ENCODE results near the gene SSC4D.
"Not testable (repeated sequence)": the region's sequence is repeated elsewhere in the genome, so short reads cannot be mapped to it uniquely, and the experiment has no call there.

Gene SSC4D

DNA sequence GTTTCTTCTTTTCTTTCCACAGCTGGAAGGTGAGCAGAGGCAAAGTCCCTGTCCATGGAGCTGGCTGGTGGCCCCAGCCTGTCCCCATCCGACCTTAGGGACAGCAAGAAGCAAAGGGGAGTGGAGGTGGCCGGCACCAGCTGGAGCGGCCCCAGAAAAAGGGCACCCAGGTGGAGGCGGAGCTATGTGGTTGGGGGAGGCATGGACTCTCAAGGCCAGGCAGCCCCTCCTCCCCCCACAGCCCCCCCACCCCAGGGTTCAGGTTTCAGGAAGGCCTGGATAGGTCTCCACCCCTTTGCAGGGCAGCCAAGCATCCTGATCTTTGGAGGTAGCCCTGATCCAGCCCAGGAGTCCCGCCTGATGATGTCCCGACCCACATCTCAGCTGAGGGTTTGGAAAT is at the start of gene SSC4D:
SSC4D (minus strand) TSS at position 161 of the 400 bp plus-strand sequence. CDS start 5,258 bp downstream, outside the sequence.
- in situ Hi-C loops (cut with MboI; ENCODE audit: low sequenced_read_pairs): no loop called here

DNA sequence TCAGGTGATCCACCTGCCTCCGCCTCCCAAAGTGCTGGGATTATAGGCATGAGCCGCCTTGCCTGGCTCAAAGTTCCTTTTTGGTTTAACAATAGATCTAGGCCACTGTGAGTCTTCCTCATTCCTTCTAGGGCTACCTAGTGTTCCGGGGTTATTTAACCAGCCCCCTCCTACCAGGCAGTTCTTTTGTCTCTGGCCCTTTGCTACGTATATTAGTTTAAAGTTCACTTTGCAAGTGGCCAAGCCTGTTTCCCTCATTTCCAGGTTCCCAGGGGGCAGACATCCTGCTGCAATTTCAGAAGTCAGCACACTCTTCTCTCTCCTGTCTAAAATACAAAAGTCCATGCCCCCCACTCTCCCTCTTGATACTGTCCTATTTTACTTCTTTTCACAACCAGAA is 49.0 kb upstream of the SSC4D start:
- in situ Hi-C loops (cut with MboI; ENCODE audit: low sequenced_read_pairs): not testable (repeated sequence)

DNA sequence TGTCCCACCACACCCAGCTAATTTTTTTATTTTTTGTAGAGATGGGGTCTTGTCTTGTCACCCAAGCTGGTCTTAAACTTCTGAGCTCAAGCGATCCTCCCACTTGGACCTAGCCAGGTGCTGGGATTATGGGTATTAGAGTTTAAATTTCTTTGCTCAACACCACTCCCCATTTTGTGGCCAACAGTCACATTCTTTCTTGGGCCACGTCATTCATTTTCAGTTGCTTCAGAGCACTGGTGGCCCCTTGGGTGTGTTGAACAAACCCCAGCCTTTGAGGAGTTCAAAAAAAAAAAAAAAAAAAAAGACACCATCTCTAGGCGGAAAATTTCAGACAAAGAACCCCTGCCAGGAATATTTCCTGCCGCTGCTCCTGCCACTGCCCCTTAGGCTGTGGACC is 47.5 kb upstream of the SSC4D start:
- in situ Hi-C loops (cut with MboI; ENCODE audit: low sequenced_read_pairs): not testable (repeated sequence)

DNA sequence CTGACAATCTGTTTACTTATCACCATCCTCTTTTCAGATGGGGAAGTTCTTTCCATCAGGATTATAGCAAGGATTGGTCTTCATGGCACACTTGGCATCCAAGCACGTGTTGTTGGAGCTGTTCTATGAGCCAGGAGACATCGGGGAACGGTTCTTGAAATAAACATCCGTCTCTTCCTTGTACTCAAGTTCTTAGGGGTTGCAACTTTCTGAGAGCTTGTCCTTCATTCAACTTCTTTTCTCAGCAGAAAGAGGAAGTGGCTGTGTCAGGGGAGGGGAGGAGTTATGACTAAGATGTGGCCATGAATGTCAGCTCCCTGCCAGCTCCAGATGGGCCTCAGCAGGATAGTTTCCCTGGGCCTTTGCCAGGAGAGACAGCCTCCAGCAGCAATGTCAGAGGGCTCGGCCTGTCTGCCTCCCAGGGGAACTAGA is 36.1 kb upstream of the SSC4D start:
- in situ Hi-C loops (cut with MboI; ENCODE audit: low sequenced_read_pairs): not testable (repeated sequence)

DNA sequence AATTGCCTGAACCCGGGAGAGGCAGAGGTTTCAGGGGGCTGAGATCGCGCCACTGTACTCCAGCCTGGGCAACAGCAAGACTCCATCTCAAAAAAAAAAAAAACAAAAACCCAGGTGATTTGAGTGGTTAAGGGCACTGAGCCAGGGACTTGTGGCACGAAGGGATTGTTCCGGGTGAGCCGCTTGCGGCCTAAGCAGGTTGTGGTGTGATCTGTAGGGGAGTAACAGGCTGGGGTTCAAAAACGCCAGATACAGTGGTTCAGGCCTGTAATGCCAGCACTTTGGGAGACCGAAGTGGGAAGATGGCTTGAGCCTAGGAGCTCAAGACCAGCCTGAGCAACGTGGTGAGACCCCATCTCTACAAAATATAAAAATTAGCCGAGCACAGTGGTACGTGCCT is 34.3 kb upstream of the SSC4D start:
- in situ Hi-C loops (cut with MboI; ENCODE audit: low sequenced_read_pairs): not testable (repeated sequence)

DNA sequence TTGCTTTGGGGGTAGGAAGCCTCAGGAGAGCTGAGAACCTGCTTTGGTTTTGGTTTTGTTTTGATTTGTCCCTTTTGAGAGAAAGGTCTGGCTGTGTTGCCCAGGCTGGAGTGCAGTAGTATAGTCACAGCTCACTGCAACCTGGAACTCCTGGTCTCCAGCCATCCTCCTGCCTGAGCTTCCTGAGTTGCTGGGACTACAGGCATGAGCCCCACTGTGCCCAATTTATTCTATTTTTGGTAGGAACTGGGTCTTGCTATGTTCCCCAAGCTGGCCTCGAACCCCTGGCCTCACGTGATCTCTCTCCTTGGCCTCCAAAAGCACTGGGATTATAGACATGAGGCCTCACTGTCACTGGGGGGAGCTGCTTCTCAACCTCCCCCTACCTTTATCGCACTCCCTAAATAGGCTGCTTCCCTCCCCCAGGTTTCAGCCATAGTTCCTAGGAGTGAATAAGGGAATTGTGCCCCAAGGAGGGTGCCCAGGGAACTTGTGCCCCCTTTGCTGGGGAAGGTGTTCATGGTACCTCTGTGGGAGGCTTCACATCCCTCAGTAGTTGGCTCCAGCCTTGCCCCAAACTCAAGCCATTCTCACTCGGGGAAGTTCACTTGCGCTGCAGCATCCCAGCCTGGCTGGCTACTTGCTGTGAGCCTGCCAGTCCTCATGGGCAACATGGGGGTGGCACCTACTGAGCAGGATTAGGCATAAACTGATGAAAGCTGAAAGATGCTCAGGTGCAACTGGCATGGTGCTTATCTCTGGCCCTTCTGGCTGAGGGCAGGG is 33.4 kb upstream of the SSC4D start:
- in situ Hi-C loops (cut with MboI; ENCODE audit: low sequenced_read_pairs): not testable (repeated sequence)

DNA sequence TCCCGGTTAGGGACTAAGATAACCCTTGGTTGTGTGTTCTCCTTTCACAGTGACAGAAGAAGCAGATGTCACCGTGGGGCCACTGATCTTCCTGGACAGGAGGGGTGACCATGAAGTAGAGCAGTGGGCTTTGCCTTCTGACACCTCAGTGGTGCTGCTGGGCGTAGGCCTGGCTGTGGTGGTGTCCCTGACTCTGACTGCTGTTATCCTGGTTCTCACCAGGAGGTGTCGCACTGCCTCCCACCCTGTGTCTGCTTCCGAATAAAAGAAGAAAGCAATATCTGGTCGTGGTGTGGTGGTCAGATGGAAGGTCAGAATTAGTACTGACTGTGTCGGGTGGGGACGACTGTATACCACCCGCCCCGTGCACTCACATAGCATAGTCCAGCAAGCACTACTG is 32.3 kb upstream of the SSC4D start:
- in situ Hi-C loops (cut with MboI; ENCODE audit: low sequenced_read_pairs): not testable (repeated sequence)

DNA sequence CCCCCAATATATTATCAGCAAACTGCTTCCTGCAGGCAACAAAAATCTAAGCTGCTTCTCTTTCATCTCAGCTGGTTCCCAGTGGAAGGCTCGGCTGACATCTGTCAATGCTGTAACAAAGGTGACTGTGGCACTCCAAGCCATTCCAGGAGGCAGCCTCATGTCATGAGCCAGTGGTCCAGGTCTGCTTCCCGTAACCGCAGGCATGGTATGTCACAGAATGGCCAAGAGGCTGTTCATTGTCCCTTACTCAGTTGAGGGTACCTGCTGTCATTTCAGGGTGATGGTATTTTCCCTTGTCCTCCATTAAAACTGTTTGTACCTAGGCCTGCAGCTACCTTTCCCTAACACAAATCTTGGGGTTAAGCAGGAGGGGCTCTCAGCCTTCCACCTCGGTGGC is 30.9 kb upstream of the SSC4D start:
- in situ Hi-C loops (cut with MboI; ENCODE audit: low sequenced_read_pairs): not testable (repeated sequence)

DNA sequence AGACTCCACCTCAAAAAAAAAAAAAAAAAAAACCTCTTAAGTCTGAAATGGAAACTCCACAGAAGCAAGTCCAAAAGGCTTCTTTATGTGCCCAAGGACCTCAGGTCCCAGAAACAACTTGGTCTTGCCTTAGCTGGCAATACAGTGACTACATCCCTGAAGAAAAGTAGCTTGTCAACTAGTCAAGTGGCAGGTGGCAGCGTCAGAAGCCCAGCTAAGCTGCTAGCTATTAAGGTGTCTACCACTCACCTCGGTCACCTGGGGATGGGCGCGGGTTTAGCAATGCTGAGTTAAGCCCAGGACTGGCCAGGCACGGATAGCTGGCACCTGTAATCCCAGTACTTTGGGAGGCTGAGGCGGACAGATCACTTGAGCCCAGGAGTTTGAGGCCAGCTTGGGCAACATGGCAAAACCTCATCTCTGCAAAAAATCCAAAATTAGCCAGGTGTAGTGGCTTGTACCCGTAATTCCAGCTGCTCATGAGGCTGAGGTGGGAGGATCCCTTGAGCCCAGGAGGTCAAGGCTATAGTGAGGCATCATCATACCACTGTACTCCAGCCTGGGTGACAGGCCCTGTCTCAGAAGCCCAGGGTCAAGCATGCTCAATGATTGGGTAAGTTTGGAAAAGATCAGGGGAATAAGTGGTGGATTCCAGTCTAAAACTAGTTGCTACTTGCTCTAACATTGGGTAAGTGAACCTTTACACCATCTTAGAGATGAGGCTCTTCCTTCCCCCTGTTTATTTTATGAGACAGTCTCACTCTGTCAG is 29.8 kb upstream of the SSC4D start:
- in situ Hi-C loops (cut with MboI; ENCODE audit: low sequenced_read_pairs): not testable (repeated sequence)

DNA sequence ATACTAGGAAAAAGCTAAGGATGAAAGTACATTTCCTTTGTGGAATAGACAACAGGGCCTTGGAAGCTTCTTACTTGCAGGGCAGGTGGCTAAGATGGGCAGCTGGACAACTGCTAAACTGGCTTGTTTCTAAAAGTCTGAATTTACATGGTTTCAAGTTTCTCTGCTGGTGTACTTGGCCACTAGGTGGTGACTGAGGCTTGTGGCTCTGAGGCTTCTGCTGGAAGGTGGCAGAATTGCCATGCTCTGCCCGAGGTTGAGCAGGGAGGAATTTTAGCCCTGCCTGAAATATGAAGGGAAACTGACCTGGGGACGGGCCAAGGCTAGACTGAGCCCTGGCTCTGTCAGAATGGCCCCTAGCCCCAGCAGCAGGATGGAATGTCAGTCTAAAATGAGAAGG is 28.4 kb upstream of the SSC4D start:
- in situ Hi-C loops (cut with MboI; ENCODE audit: low sequenced_read_pairs): not testable (repeated sequence)

DNA sequence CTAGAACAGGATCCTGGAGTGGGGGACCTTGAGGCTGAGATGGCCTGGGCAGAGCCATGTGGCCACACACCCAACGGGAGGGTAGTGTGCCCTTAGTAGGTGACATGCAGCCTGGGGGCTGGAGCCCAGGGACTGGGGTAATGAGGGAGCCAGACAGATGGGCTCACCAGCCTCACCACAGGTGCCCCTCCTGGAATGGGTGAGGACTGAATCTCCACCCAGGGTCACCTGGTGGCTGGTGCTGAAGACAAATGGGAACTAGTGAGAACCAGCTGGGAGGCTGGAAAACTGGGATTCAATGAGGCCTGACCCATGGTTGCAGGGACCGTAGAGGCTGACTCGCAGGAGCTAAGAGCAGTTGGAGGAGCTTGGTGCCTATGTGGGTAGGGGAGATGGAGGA is 21.3 kb upstream of the SSC4D start:
- in situ Hi-C loops (cut with MboI; ENCODE audit: low sequenced_read_pairs): no loop called here

DNA sequence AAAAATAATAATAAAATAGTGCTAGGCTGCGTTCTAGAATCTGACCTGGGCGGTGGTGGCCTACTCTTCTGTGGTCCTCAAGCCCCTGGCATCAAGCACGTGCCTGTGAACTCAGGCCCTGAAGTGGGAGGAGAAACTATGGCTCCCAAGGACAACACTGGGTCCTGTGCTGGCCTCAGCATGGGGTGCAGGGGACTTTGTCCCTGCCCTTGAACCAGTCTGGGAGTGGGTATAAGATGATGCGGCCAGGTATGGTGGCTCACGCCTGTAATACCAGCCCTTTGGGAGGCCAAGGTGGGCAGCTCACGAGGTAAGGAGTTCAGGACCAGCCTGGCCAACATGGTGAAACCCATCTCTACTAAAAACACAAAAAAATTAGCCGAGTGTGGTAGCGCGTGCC is 20.7 kb upstream of the SSC4D start:
- in situ Hi-C loops (cut with MboI; ENCODE audit: low sequenced_read_pairs): no loop called here

DNA sequence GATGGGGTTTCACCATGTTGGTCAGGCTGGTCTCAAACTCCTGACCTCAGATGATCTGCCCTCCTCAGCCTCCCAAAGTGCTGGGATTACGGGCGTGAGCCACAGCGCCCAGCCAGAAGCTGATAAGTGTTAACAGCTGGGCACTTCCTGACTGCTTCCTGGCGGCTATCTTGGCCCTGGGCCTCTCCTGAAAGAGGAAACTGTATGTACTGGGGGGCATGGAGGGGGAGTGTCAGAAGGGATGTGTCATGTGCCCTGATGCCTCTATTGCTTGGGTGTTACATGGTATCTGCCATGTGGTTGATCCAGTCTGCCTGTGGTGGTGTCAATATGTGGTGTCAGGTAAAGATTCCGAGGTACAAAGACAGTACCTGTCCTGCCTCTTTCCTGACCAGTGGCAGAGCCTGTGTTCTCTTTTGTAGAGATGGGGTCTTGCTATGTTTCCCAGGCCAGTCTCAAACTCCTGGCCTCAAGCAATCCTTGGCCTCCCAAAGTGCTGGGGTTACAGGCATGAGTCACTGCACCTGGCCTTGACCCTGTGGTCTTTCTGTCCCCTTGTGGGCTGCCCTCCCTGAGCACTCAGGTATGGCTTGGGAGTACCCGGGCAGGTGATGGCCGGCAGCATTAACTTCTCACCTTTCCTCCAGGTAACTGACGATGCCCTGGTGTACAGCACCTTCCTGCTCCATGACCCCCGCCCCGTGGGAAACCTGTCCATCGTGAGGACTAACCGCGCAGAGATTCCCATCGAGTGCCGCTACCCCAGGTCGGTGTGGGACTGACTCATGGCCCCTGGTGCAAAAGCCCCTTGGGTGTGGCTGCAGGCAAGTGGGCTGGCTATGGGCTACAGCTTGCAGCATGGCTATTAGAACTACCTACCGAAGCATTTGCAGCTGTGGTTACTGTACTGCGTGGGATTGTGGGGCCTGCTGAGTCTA is 19.6 kb upstream of the SSC4D start:
- in situ Hi-C loops (cut with MboI; ENCODE audit: low sequenced_read_pairs): no loop called here

DNA sequence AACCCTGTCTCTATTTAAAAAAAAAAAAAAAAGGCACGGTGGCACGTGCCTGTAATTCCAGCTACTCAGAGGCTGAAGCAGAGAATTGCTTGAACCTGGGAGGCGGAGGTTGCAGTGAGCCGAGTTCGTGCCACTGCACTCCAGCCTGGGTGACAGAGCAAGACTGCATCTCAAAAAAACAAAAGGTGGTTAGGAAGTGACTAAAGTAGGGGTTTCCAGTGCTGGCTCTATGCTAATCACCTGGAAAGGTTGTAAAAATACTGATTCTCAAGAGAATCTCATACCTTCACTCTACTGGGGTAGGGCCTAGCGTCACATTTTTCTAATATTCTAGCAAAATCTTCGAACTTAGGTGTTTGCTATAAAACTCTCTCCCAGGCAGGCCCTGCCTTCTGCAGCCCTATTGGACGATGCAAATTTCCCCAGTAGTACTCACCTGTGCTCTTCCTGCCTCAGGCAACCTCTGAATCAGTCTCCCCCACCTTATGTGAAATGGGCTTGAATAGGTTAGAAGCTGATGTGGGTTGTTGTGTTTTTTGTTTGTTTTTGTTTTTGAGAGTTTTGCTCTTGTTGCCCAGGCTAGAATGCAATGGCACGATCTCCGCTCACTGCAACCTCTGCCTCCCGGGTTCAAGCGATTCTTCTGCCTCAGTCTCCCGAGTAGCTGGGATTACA is 18.8 kb upstream of the SSC4D start:
- in situ Hi-C loops (cut with MboI; ENCODE audit: low sequenced_read_pairs): no loop called here

DNA sequence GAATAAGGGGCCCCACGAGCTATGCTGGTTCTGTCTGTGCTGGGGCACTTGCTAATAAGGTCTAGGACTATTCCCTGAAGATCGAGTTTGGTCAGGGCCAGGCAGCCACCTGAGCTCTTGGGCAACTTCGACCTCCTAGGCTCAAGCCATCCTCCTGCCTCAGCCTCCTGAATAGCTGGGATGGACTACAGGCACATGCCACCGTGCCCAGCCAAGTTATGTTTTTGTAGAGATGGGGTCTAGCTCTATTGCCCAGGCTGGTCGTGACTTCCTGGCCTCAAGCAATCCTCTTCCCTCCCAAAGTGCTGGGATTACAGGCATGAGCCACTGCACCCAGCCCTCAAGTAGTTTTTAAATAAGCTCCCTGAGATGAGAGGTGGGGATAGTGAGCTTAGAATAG is 18.1 kb upstream of the SSC4D start:
- in situ Hi-C loops (cut with MboI; ENCODE audit: low sequenced_read_pairs): no loop called here

DNA sequence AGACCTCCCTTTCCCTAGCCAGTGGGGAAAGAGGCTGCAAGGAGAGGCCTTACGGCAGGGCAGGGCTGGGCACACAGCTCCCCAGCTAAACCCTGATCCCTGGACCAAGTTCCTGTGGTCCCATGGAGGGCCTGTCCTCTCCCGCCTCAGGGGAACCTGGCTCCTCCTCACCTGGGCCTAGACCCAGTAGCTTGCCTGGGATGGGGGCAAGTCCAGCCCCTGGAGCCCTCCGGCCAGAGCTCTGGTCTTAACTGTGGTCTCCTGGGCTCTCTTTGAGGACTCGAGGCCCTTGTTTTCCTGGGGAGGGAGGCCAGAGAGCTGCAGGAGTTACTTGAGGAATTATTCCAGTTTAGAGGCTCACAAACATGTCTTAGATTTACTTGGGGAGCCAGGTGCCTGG is 16.7 kb upstream of the SSC4D start:
- in situ Hi-C loops (cut with MboI; ENCODE audit: low sequenced_read_pairs): no loop called here

DNA sequence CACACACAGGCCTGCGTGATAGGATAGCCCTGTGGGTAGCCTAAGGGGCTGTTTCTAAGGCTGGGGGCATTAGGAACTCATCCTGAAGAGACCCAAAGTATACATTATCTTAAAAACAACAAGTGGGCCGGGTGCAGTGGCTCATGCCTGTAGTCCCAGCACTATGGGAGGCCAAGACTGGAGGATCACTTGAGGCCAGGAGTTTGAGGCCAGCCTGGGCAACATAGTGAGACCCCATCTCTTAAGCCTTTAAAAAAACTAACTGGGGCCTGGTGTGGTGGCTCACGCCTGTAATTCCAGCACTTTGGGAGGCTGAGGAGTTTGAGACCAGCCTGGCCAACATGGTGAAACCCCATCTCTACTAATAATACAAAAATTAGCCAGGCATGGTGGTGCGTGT is 16.1 kb upstream of the SSC4D start:
- in situ Hi-C loops (cut with MboI; ENCODE audit: low sequenced_read_pairs): not testable (repeated sequence)

DNA sequence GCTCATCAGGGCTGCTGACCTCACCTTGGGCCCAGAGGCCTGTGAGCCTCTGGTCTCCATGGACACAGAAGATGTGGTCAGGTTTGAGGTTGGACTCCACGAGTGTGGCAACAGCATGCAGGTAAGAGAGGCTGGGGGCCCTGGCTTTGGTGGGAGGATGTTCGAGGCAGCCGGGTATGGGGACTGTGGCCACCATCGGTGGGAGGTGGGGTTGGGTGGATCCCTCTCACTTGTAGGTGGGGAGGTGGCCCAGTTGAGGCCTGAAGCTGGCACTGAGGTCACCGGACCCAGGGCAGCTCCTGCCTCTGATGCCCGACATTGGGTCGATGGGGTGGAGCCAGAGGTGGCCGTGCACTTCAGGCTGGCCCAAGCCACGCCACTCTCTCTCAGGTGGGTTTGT is 15.7 kb upstream of the SSC4D start:
- in situ Hi-C loops (cut with MboI; ENCODE audit: low sequenced_read_pairs): no loop called here

DNA sequence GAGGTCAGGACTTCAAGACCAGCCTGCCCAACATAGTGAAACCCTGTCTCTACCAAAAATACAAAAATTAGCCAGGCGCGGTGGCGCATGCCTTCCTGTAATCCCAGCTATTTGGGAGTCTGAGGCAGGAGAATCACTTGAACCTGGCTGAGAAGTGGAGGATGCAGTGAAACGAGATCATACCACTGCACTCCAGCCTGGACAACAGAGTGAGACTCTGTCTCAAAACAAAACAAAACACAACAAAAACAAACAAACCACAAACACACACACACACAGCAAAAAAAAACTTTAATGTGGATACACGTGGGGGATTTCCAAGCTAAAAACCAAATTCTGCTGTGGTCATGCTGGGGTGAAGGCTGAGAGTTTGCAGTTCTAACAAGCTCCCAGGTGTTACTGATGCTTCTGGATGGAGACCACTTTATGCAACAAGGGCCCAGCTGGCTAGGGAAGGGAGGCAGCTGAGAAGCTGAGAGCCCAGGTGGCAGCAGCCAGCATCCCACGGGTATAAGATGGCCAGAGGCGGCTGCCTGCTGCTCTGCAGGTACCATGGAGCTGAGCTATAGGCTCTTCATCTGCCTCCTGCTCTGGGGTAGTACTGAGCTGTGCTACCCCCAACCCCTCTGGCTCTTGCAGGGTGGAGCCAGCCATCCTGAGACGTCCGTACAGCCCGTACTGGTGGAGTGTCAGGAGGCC is 15.1 kb upstream of the SSC4D start, which contains the start of gene ZP3:
ZP3 (plus strand) TSS at position 538 of the 699 bp plus-strand sequence; CDS start at position 553, 15 bp downstream.
- in situ Hi-C loops (cut with MboI; ENCODE audit: low sequenced_read_pairs): no loop called here
